CD4-positive, CD25-positive, alpha-beta regulatory T cell (primary cell): ENCODE results near the gene PHPT1. TPM values are rescaled to one million over a fixed set of nuclear protein-coding genes. Genes with fewer than 3 reads are reported as not detected.

Experiments used
- ATAC-seq, 2 donors: fragments of 150-1000 bp; cut with Tn5 transposase; one replicate each; pipeline ENCODE4 v1.10.0; 2021; ENCODE audit warnings: low read depth in 2 of 2, moderate number of reproducible peaks in 2 of 2, moderate library complexity in 1 of 2
- DNase-seq, 3 donors: peaks; one replicate each; pipeline versions ENCODE4 v3.0.0 to v3.0.0-alpha.2; 2012 to 2022; ENCODE audit warnings: mixed read lengths in 1 of 3
- H3K27ac ChIP-seq: one replicate; pipeline ENCODE4 v1.7.0; 2013; ENCODE audit warnings: mild to moderate bottlenecking, low read length; ENCODE audit not compliant: insufficient read depth, poor library complexity, severe bottlenecking
- H3K27me3 ChIP-seq: one replicate; pipeline ENCODE4 v1.7.0; 2013; ENCODE audit warnings: low read length; ENCODE audit not compliant: control insufficient read depth, insufficient read depth
- H3K36me3 ChIP-seq: one replicate; pipeline ENCODE4 v1.7.0; 2013; ENCODE audit warnings: mild to moderate bottlenecking, low read length, moderate library complexity; ENCODE audit not compliant: control insufficient read depth, insufficient read depth
- H3K4me1 ChIP-seq: 2 replicates; pipeline ENCODE4 v1.7.0; 2013; ENCODE audit warnings: mild to moderate bottlenecking, low read length; ENCODE audit not compliant: insufficient read depth, control insufficient read depth, poor library complexity, severe bottlenecking
- H3K4me3 ChIP-seq: one replicate; pipeline ENCODE4 v1.7.0; 2013; ENCODE audit warnings: low read depth, mild to moderate bottlenecking, low read length, moderate library complexity
- H3K9me3 ChIP-seq, 2 experiments: 1 replicate in 1 of 2; 2 replicates in 1 of 2; pipeline ENCODE4 v1.7.0; 2013; ENCODE audit warnings: low read length in 2 of 2, mild to moderate bottlenecking in 1 of 2, moderate library complexity in 1 of 2; ENCODE audit not compliant: control insufficient read depth in 2 of 2
- H3K27ac Mint-ChIP-seq, 3 donors: one replicate each; pipeline ENCODE4 v1.8.0; 2020 to 2022; ENCODE audit warnings: mild to moderate bottlenecking in 3 of 3, mixed read lengths in 3 of 3, moderate library complexity in 2 of 3
- H3K27me3 Mint-ChIP-seq: one replicate; pipeline ENCODE4 v1.8.0; 2022; ENCODE audit warnings: mild to moderate bottlenecking, mixed read lengths
- H3K36me3 Mint-ChIP-seq: one replicate; pipeline ENCODE4 v1.8.0; 2020; ENCODE audit warnings: mixed read lengths
- H3K4me1 Mint-ChIP-seq, 4 donors: one replicate each; pipeline ENCODE4 v1.8.0; 2020 to 2022; ENCODE audit warnings: mixed read lengths in 4 of 4, mild to moderate bottlenecking in 1 of 4
- H3K4me3 Mint-ChIP-seq, 4 donors: one replicate each; pipeline ENCODE4 v1.8.0; 2020 to 2022; ENCODE audit warnings: mild to moderate bottlenecking in 4 of 4, mixed read lengths in 4 of 4, moderate library complexity in 3 of 4
- H3K9me3 Mint-ChIP-seq, 7 donors: one replicate each; pipeline ENCODE4 v1.8.0; 2020 to 2022; ENCODE audit warnings: mixed read lengths in 7 of 7, mild to moderate bottlenecking in 3 of 7, moderate library complexity in 2 of 7
- polyA plus RNA-seq, 4 donors: library from polyadenylated mRNA; unstranded; fragments of 300-500 nt; fragmentation: Illumina TruSeq; gene quantifications; one replicate each; pipeline ENCODE4 v1.2.3, GENCODE V29; 2021
- total RNA-seq: library from RNA; stranded (reverse); gene quantifications from one replicate; pipeline ENCODE4 v1.2.3, GENCODE V29; 2022

Gene PHPT1
- total and polyA plus RNA-seq, 5 donors from 2014 or later: 33.7 to 95.8 (median 80.1) TPM

DNA sequence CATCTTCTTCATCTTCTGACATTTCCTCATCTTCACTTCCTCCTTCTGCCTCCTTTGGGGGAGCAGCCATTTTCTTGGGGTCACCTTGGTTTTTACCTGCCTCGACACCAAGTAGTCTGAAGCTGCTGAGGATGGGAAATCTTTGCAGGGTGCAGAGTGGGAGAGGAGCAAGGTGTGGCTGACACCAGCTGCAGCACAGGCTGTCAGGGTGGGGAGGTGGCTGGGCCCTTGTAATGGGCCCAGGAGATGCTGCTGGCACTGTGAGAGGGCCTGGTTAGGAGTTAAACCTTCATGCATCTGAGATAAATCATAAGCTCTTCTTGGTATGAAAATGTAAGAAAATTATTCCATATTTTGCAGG lies 33.8 kb upstream of the PHPT1 start:
- H3K4me1 ChIP-seq: peaks cover 8% of the 10 kb centered on the region
- no peak overlapping the region for H3K4me3 ChIP-seq
- H3K4me3 Mint-ChIP-seq: no peak overlapping the region
- no peak overlapping the region for H3K27ac ChIP-seq
- no peaks in the 10 kb centered on the region for H3K9me3 ChIP-seq
- peak overlapping the region in 1 of 3 donors; percentile 39 for H3K27ac Mint-ChIP-seq
- ATAC-seq: no peak
- H3K36me3 ChIP-seq: no peaks in the 10 kb centered on the region
- no peak for DNase-seq
- H3K27me3 ChIP-seq: no peaks in the 10 kb centered on the region
- peaks cover 6 to 33% (median 20%) of the 10 kb centered on the region in 4 donors for H3K4me1 Mint-ChIP-seq
- peaks cover 24% of the 10 kb centered on the region for H3K36me3 Mint-ChIP-seq
- H3K9me3 Mint-ChIP-seq: no peaks in the 10 kb centered on the region
- no peaks in the 10 kb centered on the region for H3K27me3 Mint-ChIP-seq

DNA sequence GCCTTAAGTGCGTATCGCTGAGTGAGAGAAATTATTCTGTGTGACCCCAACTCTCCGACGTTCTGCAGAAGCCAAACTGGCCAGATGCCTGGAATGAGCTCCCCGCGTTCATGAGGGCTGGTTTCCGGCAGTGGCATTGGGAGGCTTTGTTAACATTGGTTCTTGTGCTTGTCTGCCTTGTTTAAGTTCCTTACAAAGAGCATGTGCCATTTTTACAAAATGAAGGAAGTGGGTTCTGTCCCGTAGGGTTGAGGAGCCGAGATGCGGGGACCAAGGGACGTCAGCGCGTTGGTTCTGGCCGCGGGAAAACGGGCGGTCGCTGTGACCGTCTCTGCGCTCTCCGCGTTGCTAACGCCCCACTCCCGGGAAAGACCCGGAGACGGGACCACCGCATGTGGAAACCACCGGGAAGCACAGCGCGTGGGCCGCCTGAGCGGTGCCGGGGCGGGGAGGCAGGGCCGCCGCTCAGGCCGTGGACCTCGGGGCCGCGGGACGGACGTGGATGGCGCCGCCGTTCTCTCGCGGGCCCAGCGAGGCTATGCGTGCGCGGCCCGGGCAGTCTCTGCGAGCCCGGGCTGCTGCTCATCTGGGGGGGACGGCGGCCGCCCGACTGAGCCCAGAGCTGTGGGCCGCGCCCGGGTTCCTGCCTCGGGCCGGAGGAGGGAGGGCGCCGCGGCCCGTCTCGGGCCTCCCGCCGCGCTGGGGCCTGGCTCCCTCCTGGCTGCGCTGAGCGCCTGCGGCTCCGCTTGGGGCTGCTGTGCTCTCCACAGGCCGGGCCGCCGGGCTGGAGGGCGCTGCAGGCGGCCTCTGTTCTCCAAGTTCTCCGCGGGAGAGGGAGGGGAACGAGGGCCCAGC lies 28.0 kb upstream of the PHPT1 start:
- Histone ChIP-seq H3K9me3 (no peaks in the 10 kb centered on the region), H3K4me1 (no peaks in the 10 kb centered on the region), H3K27me3 (no peaks in the 10 kb centered on the region), H3K36me3 (peaks cover 9% of the 10 kb centered on the region), H3K4me3 (no peak overlapping the region), H3K27ac (no peak overlapping the region)
- H3K4me1 Mint-ChIP-seq: peaks cover 2 to 15% (median 5%) of the 10 kb centered on the region in 4 donors
- H3K4me3 Mint-ChIP-seq: no peak overlapping the region
- no peaks in the 10 kb centered on the region for H3K9me3 Mint-ChIP-seq
- DNase-seq (no peak), ATAC-seq (no peak)
- no peak overlapping the region for H3K27ac Mint-ChIP-seq
- H3K27me3 Mint-ChIP-seq: no peaks in the 10 kb centered on the region
- H3K36me3 Mint-ChIP-seq: peaks cover 6% of the 10 kb centered on the region

DNA sequence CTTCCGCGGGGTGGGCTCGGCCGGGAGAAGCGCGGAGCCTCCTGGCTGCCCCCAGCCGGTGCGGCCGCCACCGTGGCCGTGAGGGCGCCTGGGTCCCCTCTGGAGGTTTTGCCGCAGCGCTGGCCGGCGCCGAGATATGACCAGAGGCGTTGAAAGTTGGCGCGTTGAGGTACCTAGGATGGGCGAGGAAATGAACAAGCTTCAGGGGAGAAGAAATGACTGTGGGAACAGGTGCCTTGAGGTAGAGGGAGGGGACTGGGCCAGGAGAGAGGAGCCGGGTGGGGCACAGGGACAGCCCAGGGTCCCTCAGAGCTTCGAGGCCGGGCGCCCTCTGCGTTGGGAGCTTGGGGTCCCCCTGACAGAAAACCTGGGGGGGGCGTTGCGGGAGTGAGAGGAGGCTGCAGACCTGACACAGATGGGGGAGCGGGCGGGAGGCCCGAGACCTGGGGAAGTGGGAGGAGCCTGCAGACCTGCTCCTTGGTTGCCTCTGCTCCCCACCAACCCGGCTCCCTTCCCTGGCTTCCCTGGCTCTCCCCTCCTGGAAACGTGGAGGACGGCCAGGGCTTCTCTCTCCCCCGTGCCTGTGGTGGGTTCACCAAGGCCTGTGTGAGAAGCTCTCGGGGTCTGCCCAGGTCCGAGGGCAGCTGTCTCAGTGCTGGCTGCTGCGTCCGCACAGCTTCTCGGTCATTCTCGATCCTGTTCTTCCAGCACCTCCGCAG lies 27.2 kb upstream of the PHPT1 start:
- Histone ChIP-seq H3K27ac (no peak overlapping the region), H3K27me3 (no peaks in the 10 kb centered on the region), H3K4me3 (no peak overlapping the region), H3K4me1 (no peaks in the 10 kb centered on the region), H3K9me3 (no peaks in the 10 kb centered on the region), H3K36me3 (peaks cover 9% of the 10 kb centered on the region)
- Mint-ChIP-seq H3K9me3 (no peaks in the 10 kb centered on the region), H3K4me1 (peaks cover 0 to 11% (median 4%) of the 10 kb centered on the region in 4 donors), H3K36me3 (peaks cover 2% of the 10 kb centered on the region), H3K27me3 (no peaks in the 10 kb centered on the region), H3K4me3 (no peak overlapping the region), H3K27ac (no peak overlapping the region)
- no peak for DNase-seq
- ATAC-seq: no peak

DNA sequence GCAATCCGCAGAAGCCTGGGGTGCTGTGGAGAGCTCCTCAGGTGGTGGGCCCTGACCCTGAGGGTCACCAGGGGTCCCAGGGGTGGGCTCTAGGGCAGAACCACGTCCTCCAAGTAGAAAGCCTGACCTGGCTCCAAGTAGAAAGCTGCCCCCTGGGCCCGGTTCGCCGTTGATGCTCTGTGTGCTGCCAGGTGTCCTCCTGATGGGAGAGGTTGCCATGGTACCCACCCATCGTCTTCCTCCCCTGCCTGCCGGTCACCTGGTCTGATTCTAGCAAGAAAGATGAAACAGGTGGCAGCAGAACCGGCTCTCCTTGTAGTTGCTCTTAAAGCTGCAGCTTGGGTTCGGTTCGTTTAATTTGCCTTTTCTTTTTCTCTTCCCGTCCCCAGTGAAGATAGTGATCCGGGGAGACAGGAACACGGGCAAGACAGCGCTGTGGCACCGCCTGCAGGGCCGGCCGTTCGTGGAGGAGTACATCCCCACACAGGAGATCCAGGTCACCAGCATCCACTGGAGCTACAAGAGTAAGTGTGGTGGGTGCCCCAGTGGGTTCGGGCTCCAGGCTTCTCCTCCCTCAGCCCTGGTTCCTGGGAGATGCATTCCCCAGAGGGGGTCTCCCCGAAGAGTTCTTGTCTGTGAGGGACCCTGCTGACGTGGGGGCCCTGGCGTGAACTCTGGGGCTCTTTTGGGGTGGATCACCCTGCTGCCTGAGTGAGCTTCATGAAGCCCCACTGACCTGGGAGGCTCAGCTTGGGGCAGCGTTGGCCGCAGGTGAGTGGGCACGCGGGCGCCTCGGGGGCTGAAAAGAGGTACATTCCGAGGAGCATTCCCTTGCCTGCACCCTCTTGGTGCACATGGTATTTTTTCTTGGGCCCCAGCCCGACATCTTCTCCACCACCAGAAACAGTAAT lies 25.8 kb upstream of the PHPT1 start:
- Mint-ChIP-seq H3K9me3 (no peaks in the 10 kb centered on the region), H3K4me3 (no peak overlapping the region), H3K36me3 (no peaks in the 10 kb centered on the region), H3K27me3 (no peaks in the 10 kb centered on the region), H3K27ac (no peak overlapping the region), H3K4me1 (peaks cover 0 to 10% (median 4%) of the 10 kb centered on the region in 4 donors)
- Histone ChIP-seq H3K4me3 (no peak overlapping the region), H3K36me3 (peaks cover 9% of the 10 kb centered on the region), H3K27me3 (no peaks in the 10 kb centered on the region), H3K27ac (no peak overlapping the region), H3K4me1 (no peaks in the 10 kb centered on the region), H3K9me3 (no peaks in the 10 kb centered on the region)
- DNase-seq (no peak), ATAC-seq (no peak)

DNA sequence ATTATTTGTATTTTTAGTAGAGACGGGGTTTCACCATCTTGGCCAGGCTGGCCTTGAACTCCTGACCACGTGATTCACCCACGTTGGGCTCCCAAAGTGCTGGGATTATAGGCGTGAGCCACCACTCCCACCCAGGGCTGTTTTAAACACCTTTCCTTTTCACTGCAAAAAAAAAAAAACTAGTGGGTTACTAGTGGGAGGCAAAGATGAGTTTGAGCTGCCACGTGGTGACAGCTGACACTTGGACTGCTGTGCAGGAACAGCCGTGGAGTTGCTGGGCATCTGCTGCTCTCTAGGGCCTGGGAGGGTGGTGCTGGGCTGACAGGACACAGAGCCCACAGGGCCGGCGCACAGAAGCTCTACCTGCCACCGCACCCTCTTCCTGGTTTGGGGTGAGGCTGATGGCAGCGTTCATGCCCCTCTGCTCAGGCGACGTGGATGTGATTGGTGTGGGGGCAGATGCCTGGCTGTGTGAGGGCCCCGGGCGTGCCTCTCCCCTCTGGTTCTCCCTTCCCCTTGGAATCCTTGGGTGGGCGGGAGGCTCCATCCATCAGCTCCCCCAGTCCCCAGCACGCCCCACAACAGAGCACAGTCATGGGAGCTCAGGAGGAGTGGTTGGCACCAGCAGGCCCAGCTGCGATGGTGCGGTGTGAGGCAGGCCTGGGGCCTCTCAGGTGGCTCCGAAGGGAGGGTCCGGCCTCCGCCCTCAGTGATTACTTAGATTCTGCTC lies 24.5 kb upstream of the PHPT1 start:
- Histone ChIP-seq H3K27me3 (no peaks in the 10 kb centered on the region), H3K27ac (no peak overlapping the region), H3K4me3 (no peak overlapping the region), H3K9me3 (no peaks in the 10 kb centered on the region), H3K4me1 (no peaks in the 10 kb centered on the region), H3K36me3 (peaks cover 13% of the 10 kb centered on the region)
- peaks cover 5% of the 10 kb centered on the region for H3K36me3 Mint-ChIP-seq
- DNase-seq (no peak), ATAC-seq (no peak)
- H3K4me1 Mint-ChIP-seq: peaks cover 0 to 8% (median under 1%) of the 10 kb centered on the region in 4 donors
- no peaks in the 10 kb centered on the region for H3K27me3 Mint-ChIP-seq
- H3K9me3 Mint-ChIP-seq: no peaks in the 10 kb centered on the region
- H3K4me3 Mint-ChIP-seq: no peak overlapping the region
- H3K27ac Mint-ChIP-seq: no peak overlapping the region

DNA sequence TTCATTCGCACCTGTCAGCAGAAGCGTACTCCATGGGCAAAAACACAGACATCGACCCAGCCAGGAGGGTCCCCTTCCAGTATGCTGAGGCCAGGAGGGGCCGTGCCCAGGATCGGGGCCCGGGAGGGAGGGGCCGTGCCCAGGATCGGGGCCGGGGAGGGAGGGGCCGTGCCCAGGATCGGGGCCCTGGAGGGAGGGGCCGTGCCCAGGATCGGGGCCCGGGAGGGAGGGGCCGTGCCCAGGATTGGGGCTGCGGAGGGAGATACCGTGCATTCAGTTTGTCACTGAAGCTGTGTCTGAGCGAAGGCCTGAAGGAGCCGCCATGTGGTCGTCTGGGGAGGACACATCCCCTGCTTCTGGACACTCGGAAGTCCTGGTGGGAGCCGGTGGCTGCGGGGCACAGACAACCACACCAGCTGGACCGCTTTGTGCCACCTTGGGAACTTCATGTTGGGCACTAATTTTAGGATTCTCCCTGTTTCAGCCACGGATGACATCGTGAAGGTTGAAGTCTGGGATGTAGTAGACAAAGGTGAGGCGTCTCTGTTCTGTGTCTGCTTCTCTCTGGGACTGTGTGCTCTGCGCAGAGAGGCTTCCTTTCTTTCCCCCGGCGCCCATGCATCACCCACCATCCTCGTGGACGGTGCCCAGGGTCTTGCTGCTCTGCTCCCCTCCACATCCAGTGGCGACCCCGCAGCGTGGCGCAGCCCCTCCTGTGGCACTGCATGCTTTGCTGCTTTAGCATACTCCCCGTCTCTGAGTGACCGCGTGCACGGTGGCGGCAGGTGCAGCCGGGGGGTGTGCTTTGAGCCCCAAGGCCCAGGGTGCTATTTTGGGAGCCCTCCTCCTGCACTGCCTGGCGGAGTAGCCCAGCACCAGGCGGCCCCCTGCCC lies 23.7 kb upstream of the PHPT1 start:
- Histone ChIP-seq H3K4me3 (no peak overlapping the region), H3K27ac (no peak overlapping the region), H3K9me3 (no peaks in the 10 kb centered on the region), H3K36me3 (peaks cover 17% of the 10 kb centered on the region), H3K4me1 (no peaks in the 10 kb centered on the region), H3K27me3 (no peaks in the 10 kb centered on the region)
- Mint-ChIP-seq H3K4me3 (no peak overlapping the region), H3K9me3 (no peaks in the 10 kb centered on the region), H3K27ac (no peak overlapping the region), H3K36me3 (peaks cover 5% of the 10 kb centered on the region), H3K27me3 (no peaks in the 10 kb centered on the region), H3K4me1 (peaks cover 0 to 6% (median 0%) of the 10 kb centered on the region in 4 donors)
- no peak for ATAC-seq
- no peak for DNase-seq
